ENCODE measurements around the gene LCE2B. TPM values are rescaled to one million over a fixed set of nuclear protein-coding genes. Genes with fewer than 3 reads are reported as not detected.

LCE2B gene
- total RNA-seq, 1 experiment from 2014 or later, result not detected

DNA sequence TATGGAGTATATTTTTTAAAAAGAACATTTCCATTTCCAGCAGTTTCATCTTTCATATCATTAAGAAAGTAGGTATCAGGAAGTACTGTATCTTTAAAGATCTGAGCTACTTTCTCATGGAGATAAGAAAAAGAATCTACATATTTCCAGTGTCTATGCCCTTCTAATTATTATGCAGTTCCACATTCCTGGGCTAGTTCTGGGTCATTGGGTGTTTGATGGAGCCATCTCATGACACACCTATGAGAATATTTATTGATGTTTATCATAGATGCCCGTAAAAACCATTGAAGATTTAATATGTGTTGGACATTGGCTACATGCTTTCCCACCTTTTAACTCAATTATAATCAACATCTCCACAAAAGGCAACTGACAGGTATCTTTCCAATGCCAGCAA is 43.1 kb downstream of the LCE2B start:
- no peak for DNase-seq (ENCODE audit: extremely low read depth, low read depth)

DNA sequence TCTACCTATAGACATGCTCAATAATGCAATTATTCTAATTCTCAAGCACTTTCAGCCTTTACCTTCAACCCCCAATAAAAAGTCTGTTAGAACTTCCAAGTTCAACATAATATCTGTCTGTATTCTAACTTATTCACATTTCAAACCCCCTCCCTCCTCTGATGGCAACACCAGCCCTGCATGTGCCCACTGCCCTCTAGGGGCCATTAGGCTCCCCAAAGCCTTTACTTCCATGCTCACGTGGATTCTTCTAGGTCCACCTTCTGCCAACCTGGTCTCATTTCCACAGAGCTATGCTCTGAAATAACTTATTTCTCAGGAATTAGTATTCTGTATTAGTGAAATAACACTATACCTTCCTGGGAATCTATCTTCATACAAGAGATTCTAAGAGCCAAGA is 49.7 kb downstream of the LCE2B start:
- DNase-seq (ENCODE audit: extremely low read depth, low read depth), result no peak

Other genes starting within 250 kb of the LCE2B start
- gene LCE5A, start 175.3 kb upstream of the LCE2B start, total RNA-seq (2014; rRNA removed; shearing (Covaris generic)), result not detected in 2 replicates
- not detected in 2 replicates for gene CRCT1, start 171.6 kb upstream of the LCE2B start, total RNA-seq (2014; rRNA removed; shearing (Covaris generic))
- gene LCE3E, start 119.3 kb upstream of the LCE2B start, total RNA-seq (2014; rRNA removed; shearing (Covaris generic)), result not detected in 2 replicates
- not detected in 2 replicates for gene LCE3D, start 105.6 kb upstream of the LCE2B start, total RNA-seq (2014; rRNA removed; shearing (Covaris generic))
- gene LCE3C, start 85.9 kb upstream of the LCE2B start, total RNA-seq (2014; rRNA removed; shearing (Covaris generic)), result not detected in 2 replicates
- not detected in 2 replicates for gene LCE3B, start 72.3 kb upstream of the LCE2B start, total RNA-seq (2014; rRNA removed; shearing (Covaris generic))
- not detected in 2 replicates for gene LCE3A, start 63.0 kb upstream of the LCE2B start, total RNA-seq (2014; rRNA removed; shearing (Covaris generic))
- gene LCE2D, start 22.7 kb upstream of the LCE2B start, total RNA-seq (2014; rRNA removed; shearing (Covaris generic)), result not detected in 2 replicates
- not detected in 2 replicates for gene LCE2C, start 10.8 kb upstream of the LCE2B start, total RNA-seq (2014; rRNA removed; shearing (Covaris generic))
- not detected in 2 replicates for gene LCE2A, start 12.2 kb downstream of the LCE2B start, total RNA-seq (2014; rRNA removed; shearing (Covaris generic))
- not detected in 2 replicates for gene LCE4A, start 22.0 kb downstream of the LCE2B start, total RNA-seq (2014; rRNA removed; shearing (Covaris generic))
- gene KPRP, start 71.9 kb downstream of the LCE2B start, total RNA-seq (2014; rRNA removed; shearing (Covaris generic)), result not detected in 2 replicates
- not detected in 2 replicates for gene LCE1F, start 89.0 kb downstream of the LCE2B start, total RNA-seq (2014; rRNA removed; shearing (Covaris generic))
- not detected in 2 replicates for gene LCE1E, start 100.1 kb downstream of the LCE2B start, total RNA-seq (2014; rRNA removed; shearing (Covaris generic))
- gene LCE1D, start 110.6 kb downstream of the LCE2B start, total RNA-seq (2014; rRNA removed; shearing (Covaris generic)), result not detected in 2 replicates
- gene LCE1C, start 120.5 kb downstream of the LCE2B start, total RNA-seq (2014; rRNA removed; shearing (Covaris generic)), result not detected in 2 replicates
- gene LCE1B, start 125.8 kb downstream of the LCE2B start, total RNA-seq (2014; rRNA removed; shearing (Covaris generic)), result not detected in 2 replicates
- not detected in 2 replicates for gene LCE1A, start 141.3 kb downstream of the LCE2B start, total RNA-seq (2014; rRNA removed; shearing (Covaris generic))
- not detected in 2 replicates for gene LCE6A, start 156.7 kb downstream of the LCE2B start, total RNA-seq (2014; rRNA removed; shearing (Covaris generic))
- not detected in 2 replicates for gene LCE7A, start 173.9 kb downstream of the LCE2B start, total RNA-seq (2014; rRNA removed; shearing (Covaris generic))
- not detected in 2 replicates for gene SMCP, start 192.2 kb downstream of the LCE2B start, total RNA-seq (2014; rRNA removed; shearing (Covaris generic))
- gene IVL, start 222.4 kb downstream of the LCE2B start, total RNA-seq (2014; rRNA removed; shearing (Covaris generic)), result not detected in 2 replicates